HepG2 (cell line): Measurements from ENCODE around the gene RAC3. TPM values are rescaled to one million over a fixed set of nuclear protein-coding genes. Genes with fewer than 3 reads are reported as not detected.

Source experiments
- AKAP8 ChIP-seq: sonication (generic); formaldehyde crosslinking; IDR thresholded peaks from 2 replicates; pipeline ENCODE4 v1.5.1; 2020; ENCODE audit warnings: mild to moderate bottlenecking, missing genetic modification reagents
- CBX2 ChIP-seq, 2 experiments: fragments of 200-600 bp in 1 of 2; sonication (generic); formaldehyde crosslinking in 1 of 2; IDR thresholded peaks; 2 replicates each; pipeline versions ENCODE4 v1.7.0 to v1.8.1; 2018 to 2022; ENCODE audit warnings: low read depth in 2 of 2, low read length in 1 of 2, mild to moderate bottlenecking in 1 of 2, missing genetic modification reagents in 1 of 2
- CENPX ChIP-seq: sonication (generic); formaldehyde crosslinking; IDR thresholded peaks from 2 replicates; pipeline ENCODE4 v1.9.0; 2021; ENCODE audit warnings: mild to moderate bottlenecking, missing genetic modification reagents, moderate library complexity
- DR1 ChIP-seq: sonication (generic); formaldehyde crosslinking; IDR thresholded peaks from 2 replicates; pipeline ENCODE4 v1.8.0; 2021; ENCODE audit warnings: mild to moderate bottlenecking, missing genetic modification reagents, inconsistent platforms
- EEA1 ChIP-seq: sonication (generic); formaldehyde crosslinking; IDR thresholded peaks from 2 replicates; pipeline ENCODE4 v1.5.1; 2020; ENCODE audit warnings: mild to moderate bottlenecking, missing genetic modification reagents, borderline replicate concordance
- HIVEP1 ChIP-seq: sonication (generic); formaldehyde crosslinking; IDR thresholded peaks from 2 replicates; pipeline ENCODE4 v1.4.0; 2020; ENCODE audit warnings: mild to moderate bottlenecking, missing genetic modification reagents
- HNRNPH1 ChIP-seq: fragments of 200-400 bp; formaldehyde crosslinking; optimal IDR thresholded peaks from 2 replicates; pipeline ENCODE3; 2017; ENCODE audit warnings: mild to moderate bottlenecking, low read depth, low read length
- IRF2 ChIP-seq: IDR thresholded peaks from 2 replicates; pipeline ENCODE4 v1.6.1; 2018; ENCODE audit warnings: missing genetic modification reagents, missing compliant biosample characterization
- MAZ ChIP-seq, 2 experiments: sonication (generic) in 1 of 2; formaldehyde crosslinking in 1 of 2; IDR thresholded peaks; 2 replicates each; pipeline versions ENCODE4 v1.5.0 to v1.6.1; 2012 to 2020; ENCODE audit warnings: low read depth in 2 of 2, mild to moderate bottlenecking in 2 of 2, borderline replicate concordance in 1 of 2, improper control_type of control experiment in 1 of 2, low read length in 1 of 2, missing genetic modification reagents in 1 of 2, moderate library complexity in 1 of 2
- MXD4 ChIP-seq: IDR thresholded peaks from 2 replicates; pipeline ENCODE4 v1.6.1; 2016; ENCODE audit warnings: mild to moderate bottlenecking, missing biosample characterization, missing genetic modification reagents
- RARA ChIP-seq: IDR thresholded peaks from 2 replicates; pipeline ENCODE4 v1.6.1; 2016; ENCODE audit warnings: missing genetic modification reagents, missing compliant biosample characterization
- RBFOX2 ChIP-seq: fragments of 200-400 bp; formaldehyde crosslinking; IDR thresholded peaks from 2 replicates; pipeline ENCODE4 v1.6.1; 2017; ENCODE audit warnings: low read depth, mild to moderate bottlenecking, low read length
- SP4 ChIP-seq: sonication (generic); formaldehyde crosslinking; IDR thresholded peaks from 2 replicates; pipeline ENCODE4 v1.8.1; 2023; ENCODE audit warnings: mild to moderate bottlenecking, missing genetic modification reagents
- TCF12 ChIP-seq, 2 experiments: fragments of 450-650 bp in 1 of 2; sonication (generic) in 1 of 2; formaldehyde crosslinking in 1 of 2; IDR thresholded peaks; 2 replicates each; pipeline versions ENCODE4 v1.6.1 to v1.8.0; 2017 to 2022; ENCODE audit warnings: antibody characterized with exemption in 1 of 2, mild to moderate bottlenecking in 1 of 2, missing genetic modification reagents in 1 of 2, moderate library complexity in 1 of 2
- TRIM24 ChIP-seq: sonication (generic); formaldehyde crosslinking; IDR thresholded peaks from 2 replicates; pipeline ENCODE4 v1.8.0; 2022; ENCODE audit warnings: mild to moderate bottlenecking, missing genetic modification reagents
- ZNF335 ChIP-seq: sonication (generic); formaldehyde crosslinking; IDR thresholded peaks from 2 replicates; pipeline ENCODE4 v1.4.0; 2020; ENCODE audit warnings: missing genetic modification reagents
- ZNF644 ChIP-seq: IDR thresholded peaks from 2 replicates; pipeline ENCODE4 v1.6.1; 2016; ENCODE audit warnings: low read depth
- ZNF816 ChIP-seq: sonication (generic); formaldehyde crosslinking; IDR thresholded peaks from 2 replicates; pipeline ENCODE4 v1.8.0; 2022; ENCODE audit warnings: missing genetic modification reagents, mild to moderate bottlenecking, borderline replicate concordance
- polyA plus RNA-seq, 8 experiments: library from polyadenylated mRNA; depleted of rRNA in 3 of 8; stranded (reverse) in 7 of 8; unstranded in 1 of 8; fragments of >200 nt; fragmentation: Illumina TruSeq in 4 of 8; extraction: Trizol in 4 of 8; gene quantifications; 2 replicates each; pipeline versions ENCODE4 v1.2.1 to v1.2.3, GENCODE V29; 2011 to 2016; ENCODE audit warnings: low read depth in 4 of 8, missing spikeins in 1 of 8, mixed read lengths in 1 of 8; ENCODE audit not compliant: insufficient read depth in 1 of 8
- total RNA-seq, 5 experiments: library from RNA; depleted of rRNA; stranded (reverse); fragments of >200 nt; fragmentation: Illumina TruSeq; extraction: Trizol; gene quantifications; 2 replicates each; pipeline ENCODE4 v1.2.3, GENCODE V29; 2016; ENCODE audit warnings: low read depth in 1 of 5
- TF ChIP-seq, protein P1 (sequence below): sonication (generic); formaldehyde crosslinking; IDR thresholded peaks from 2 replicates; pipeline ENCODE4 v1.5.0; 2020; ENCODE audit warnings: missing genetic modification reagents
- TF ChIP-seq, protein P2 (sequence below): IDR thresholded peaks from 2 replicates; pipeline ENCODE4 v1.6.1; 2018; ENCODE audit warnings: missing genetic modification reagents, mild to moderate bottlenecking, missing compliant biosample characterization
- TF ChIP-seq, protein P3 (sequence below): sonication (generic); formaldehyde crosslinking; IDR thresholded peaks from 2 replicates; pipeline ENCODE4 v1.4.0; 2020; ENCODE audit warnings: missing genetic modification reagents, borderline replicate concordance
- TF ChIP-seq, protein P4 (sequence below): sonication (generic); formaldehyde crosslinking; conservative IDR thresholded peaks from 2 replicates; pipeline ENCODE4 v1.8.0; 2022; ENCODE audit warnings: missing genetic modification reagents

The RAC3 gene
- total and polyA plus RNA-seq, 2 of the 13 experiments (the other 11 are each of a cell fraction or from before 2014, with no cell fraction given) = 10.5 to 21.3 TPM

DNA sequence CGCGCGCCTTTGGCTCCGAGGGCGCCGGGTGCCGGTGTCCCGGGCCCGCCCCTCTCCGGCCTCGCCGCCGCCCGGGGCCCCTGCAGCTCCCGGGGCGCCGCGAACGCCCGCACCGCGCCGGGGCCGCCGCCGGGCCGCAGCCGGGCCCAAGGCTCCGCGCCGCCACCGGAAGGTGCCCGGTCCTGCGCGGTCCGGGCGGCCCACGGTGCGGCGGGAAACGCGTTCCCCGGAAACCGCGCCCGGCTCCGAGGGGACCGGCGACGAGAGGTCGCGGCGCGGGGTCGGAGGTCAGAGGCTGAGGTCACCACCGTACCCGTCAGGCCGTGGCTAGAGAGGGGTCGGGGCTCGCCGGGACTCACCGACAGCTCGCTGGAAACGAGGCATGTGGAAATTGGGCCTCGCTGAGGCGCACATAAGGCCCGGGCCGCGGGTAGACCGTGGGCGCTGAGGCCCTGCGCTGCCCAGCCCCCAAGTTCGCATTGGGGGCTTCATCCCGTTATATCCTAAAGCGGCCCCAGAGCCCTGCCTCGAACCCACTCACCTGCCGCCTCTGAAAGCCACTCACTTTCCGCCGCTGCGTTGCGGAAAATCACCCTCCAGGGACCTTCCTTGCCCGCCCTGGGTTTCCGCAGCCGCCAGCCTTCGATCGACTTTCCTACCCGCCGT, 34.3 kb downstream of the RAC3 start, which contains the start of gene DUS1L (continued):
- peak; percentile 95 for TF ChIP-seq EEA1 (CRISPR knock-in tag)
- TF ChIP-seq, protein P1, sequence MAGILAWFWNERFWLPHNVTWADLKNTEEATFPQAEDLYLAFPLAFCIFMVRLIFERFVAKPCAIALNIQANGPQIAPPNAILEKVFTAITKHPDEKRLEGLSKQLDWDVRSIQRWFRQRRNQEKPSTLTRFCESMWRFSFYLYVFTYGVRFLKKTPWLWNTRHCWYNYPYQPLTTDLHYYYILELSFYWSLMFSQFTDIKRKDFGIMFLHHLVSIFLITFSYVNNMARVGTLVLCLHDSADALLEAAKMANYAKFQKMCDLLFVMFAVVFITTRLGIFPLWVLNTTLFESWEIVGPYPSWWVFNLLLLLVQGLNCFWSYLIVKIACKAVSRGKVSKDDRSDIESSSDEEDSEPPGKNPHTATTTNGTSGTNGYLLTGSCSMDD (CRISPR knock-in tag) = peak; percentile 72; the same call in 1 of the 2 replicates
- peak; percentile 67; the same call in 1 of the 2 replicates for TF ChIP-seq MAZ (IDR thresholded peaks at IDR 0.05; ENCODE audit: borderline replicate concordance, low read depth, low read length)
- TF ChIP-seq MAZ (CRISPR knock-in tag; IDR thresholded peaks at IDR 0.05; ENCODE audit: low read depth) = peak; percentile 93
- no peak for TF ChIP-seq TRIM24
- peak; percentile 94 for TF ChIP-seq IRF2
- TF ChIP-seq ZNF335 (CRISPR knock-in tag) = 0 out of 2 replicates have a peak, but pooled peaks have one; percentile 35
- peak; percentile 78 for TF ChIP-seq RBFOX2
- TF ChIP-seq, protein P2, sequence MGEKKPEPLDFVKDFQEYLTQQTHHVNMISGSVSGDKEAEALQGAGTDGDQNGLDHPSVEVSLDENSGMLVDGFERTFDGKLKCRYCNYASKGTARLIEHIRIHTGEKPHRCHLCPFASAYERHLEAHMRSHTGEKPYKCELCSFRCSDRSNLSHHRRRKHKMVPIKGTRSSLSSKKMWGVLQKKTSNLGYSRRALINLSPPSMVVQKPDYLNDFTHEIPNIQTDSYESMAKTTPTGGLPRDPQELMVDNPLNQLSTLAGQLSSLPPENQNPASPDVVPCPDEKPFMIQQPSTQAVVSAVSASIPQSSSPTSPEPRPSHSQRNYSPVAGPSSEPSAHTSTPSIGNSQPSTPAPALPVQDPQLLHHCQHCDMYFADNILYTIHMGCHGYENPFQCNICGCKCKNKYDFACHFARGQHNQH (CRISPR knock-in tag) = peak; percentile 95; the same call in 1 of the 2 replicates
- TF ChIP-seq, protein P3, sequence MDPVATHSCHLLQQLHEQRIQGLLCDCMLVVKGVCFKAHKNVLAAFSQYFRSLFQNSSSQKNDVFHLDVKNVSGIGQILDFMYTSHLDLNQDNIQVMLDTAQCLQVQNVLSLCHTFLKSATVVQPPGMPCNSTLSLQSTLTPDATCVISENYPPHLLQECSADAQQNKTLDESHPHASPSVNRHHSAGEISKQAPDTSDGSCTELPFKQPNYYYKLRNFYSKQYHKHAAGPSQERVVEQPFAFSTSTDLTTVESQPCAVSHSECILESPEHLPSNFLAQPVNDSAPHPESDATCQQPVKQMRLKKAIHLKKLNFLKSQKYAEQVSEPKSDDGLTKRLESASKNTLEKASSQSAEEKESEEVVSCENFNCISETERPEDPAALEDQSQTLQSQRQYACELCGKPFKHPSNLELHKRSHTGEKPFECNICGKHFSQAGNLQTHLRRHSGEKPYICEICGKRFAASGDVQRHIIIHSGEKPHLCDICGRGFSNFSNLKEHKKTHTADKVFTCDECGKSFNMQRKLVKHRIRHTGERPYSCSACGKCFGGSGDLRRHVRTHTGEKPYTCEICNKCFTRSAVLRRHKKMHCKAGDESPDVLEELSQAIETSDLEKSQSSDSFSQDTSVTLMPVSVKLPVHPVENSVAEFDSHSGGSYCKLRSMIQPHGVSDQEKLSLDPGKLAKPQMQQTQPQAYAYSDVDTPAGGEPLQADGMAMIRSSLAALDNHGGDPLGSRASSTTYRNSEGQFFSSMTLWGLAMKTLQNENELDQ (CRISPR knock-in tag) = peak; percentile 96; the same call in 1 of the 2 replicates
- no peak for TF ChIP-seq ZNF816 (CRISPR knock-in tag)
- TF ChIP-seq TCF12 (IDR thresholded peaks at IDR 0.05) = no peak
- TF ChIP-seq TCF12 (CRISPR knock-in tag; IDR thresholded peaks at IDR 0.05) = peak; percentile 74; the same call in 1 of the 2 replicates
- 0 out of 2 replicates have a peak, but pooled peaks have one; percentile 59 for TF ChIP-seq HIVEP1 (CRISPR knock-in tag)
- peak; percentile 66; the same call in 1 of the 2 replicates for TF ChIP-seq DR1 (CRISPR knock-in tag)
- TF ChIP-seq CBX2 (IDR thresholded peaks at IDR 0.05; ENCODE audit: low read depth, low read length) = no peak
- peak; percentile 60; the same call in 1 of the 2 replicates for TF ChIP-seq CBX2 (CRISPR knock-in tag; IDR thresholded peaks at IDR 0.05; ENCODE audit: low read depth)
- TF ChIP-seq, protein P4, sequence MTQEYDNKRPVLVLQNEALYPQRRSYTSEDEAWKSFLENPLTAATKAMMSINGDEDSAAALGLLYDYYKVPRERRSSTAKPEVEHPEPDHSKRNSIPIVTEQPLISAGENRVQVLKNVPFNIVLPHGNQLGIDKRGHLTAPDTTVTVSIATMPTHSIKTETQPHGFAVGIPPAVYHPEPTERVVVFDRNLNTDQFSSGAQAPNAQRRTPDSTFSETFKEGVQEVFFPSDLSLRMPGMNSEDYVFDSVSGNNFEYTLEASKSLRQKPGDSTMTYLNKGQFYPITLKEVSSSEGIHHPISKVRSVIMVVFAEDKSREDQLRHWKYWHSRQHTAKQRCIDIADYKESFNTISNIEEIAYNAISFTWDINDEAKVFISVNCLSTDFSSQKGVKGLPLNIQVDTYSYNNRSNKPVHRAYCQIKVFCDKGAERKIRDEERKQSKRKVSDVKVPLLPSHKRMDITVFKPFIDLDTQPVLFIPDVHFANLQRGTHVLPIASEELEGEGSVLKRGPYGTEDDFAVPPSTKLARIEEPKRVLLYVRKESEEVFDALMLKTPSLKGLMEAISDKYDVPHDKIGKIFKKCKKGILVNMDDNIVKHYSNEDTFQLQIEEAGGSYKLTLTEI (CRISPR knock-in tag) = no peak
- TF ChIP-seq HNRNPH1 = no peak
- TF ChIP-seq CENPX (CRISPR knock-in tag) = no peak
- TF ChIP-seq MXD4 (CRISPR knock-in tag) = peak; percentile 59; the same call in 1 of the 2 replicates
- peak; percentile 91 for TF ChIP-seq AKAP8
- TF ChIP-seq RARA = peak; percentile 73
- peak; percentile 93 for TF ChIP-seq SP4 (CRISPR knock-in tag)
- TF ChIP-seq ZNF644 (CRISPR knock-in tag) = no peak
